CD4-positive, alpha-beta memory T cell (primary cell): Measurements from ENCODE around the gene SOCS6. TPM values are rescaled to one million over a fixed set of nuclear protein-coding genes. Genes with fewer than 3 reads are reported as not detected.

ENCODE experiments used
- CTCF ChIA-PET: fragments of 350-600 bp; sonication (Branson Sonifier 250); formaldehyde crosslinking; loops from one replicate; lab custom pipeline; 2021; ENCODE audit warnings: inconsistent platforms; ENCODE audit not compliant: partially characterized antibody; lab: Charles Lee
- POLR2A ChIA-PET: fragments of 350-600 bp; sonication (Branson Sonifier 250); formaldehyde crosslinking; loops from one replicate; lab custom pipeline; 2021; ENCODE audit not compliant: partially characterized antibody; lab: Charles Lee
- DNase-seq, 5 donors: peaks; one replicate each; pipeline versions ENCODE4 v3.0.0 to v3.0.0-alpha.2; 2020 to 2022; ENCODE audit warnings: mixed read lengths in 1 of 5
- H3K27ac ChIP-seq: one replicate; pipeline ENCODE4 v1.7.0; 2013; ENCODE audit warnings: low read depth, low read length
- H3K27me3 ChIP-seq: 2 replicates; pipeline ENCODE4 v1.7.0; 2013; ENCODE audit warnings: mild to moderate bottlenecking, low read length, moderate library complexity; ENCODE audit not compliant: insufficient read depth
- H3K36me3 ChIP-seq: 2 replicates; pipeline ENCODE4 v1.7.0; 2013; ENCODE audit warnings: mild to moderate bottlenecking, low read length, moderate library complexity; ENCODE audit not compliant: insufficient read depth
- H3K4me1 ChIP-seq: 2 replicates; pipeline ENCODE4 v1.7.0; 2013; ENCODE audit warnings: mild to moderate bottlenecking, low read length, moderate library complexity; ENCODE audit not compliant: insufficient read depth
- H3K4me3 ChIP-seq, 2 donors: one replicate each; pipeline ENCODE4 v1.7.0; 2013; ENCODE audit warnings: low read length in 2 of 2, mild to moderate bottlenecking in 1 of 2
- H3K9me3 ChIP-seq, 2 donors: one replicate each; pipeline ENCODE4 v1.7.0; 2013; ENCODE audit warnings: low read length in 2 of 2, control low read depth in 1 of 2; ENCODE audit not compliant: control insufficient read depth in 1 of 2
- H3K27ac Mint-ChIP-seq, 7 donors: one replicate each; pipeline ENCODE4 v1.8.0; 2020 to 2021; ENCODE audit warnings: mixed read lengths in 7 of 7, mild to moderate bottlenecking in 6 of 7, inconsistent platforms in 3 of 7, moderate library complexity in 3 of 7
- H3K27me3 Mint-ChIP-seq, 2 donors: one replicate each; pipeline ENCODE4 v1.8.0; 2020 to 2021; ENCODE audit warnings: mixed read lengths in 2 of 2
- H3K36me3 Mint-ChIP-seq, 2 donors: one replicate each; pipeline ENCODE4 v1.8.0; 2020 to 2021; ENCODE audit warnings: mixed read lengths in 2 of 2, inconsistent platforms in 1 of 2, mild to moderate bottlenecking in 1 of 2
- H3K4me1 Mint-ChIP-seq, 4 donors: one replicate each; pipeline ENCODE4 v1.8.0; 2020 to 2021; ENCODE audit warnings: mixed read lengths in 4 of 4, mild to moderate bottlenecking in 1 of 4
- H3K4me3 Mint-ChIP-seq, 8 donors: one replicate each; pipeline ENCODE4 v1.8.0; 2020 to 2021; ENCODE audit warnings: mixed read lengths in 8 of 8, mild to moderate bottlenecking in 7 of 8, moderate library complexity in 6 of 8, inconsistent platforms in 3 of 8
- H3K9me3 Mint-ChIP-seq, 8 donors: one replicate each; pipeline ENCODE4 v1.8.0; 2020 to 2021; ENCODE audit warnings: mixed read lengths in 8 of 8, mild to moderate bottlenecking in 5 of 8, inconsistent platforms in 3 of 8, moderate library complexity in 1 of 8
- intact Hi-C: fragments of 100-400 bp; cut with micrococcal nuclease; formaldehyde crosslinking; loops from one replicate; pipeline ENCODE4 v1.15.1; 2023
- polyA plus RNA-seq, 2 donors: library from polyadenylated mRNA; unstranded; fragments of 300-500 nt; fragmentation: Illumina TruSeq; gene quantifications; one replicate each; pipeline ENCODE4 v1.2.3, GENCODE V29; 2021
- total RNA-seq, 2 experiments: library from RNA; stranded (reverse); gene quantifications; one replicate each; pipeline ENCODE4 v1.2.3, GENCODE V29; 2021

The SOCS6 gene
- total and polyA plus RNA-seq, 4 experiments from 2014 or later: 0.31 to 2.6 (median 1.7) TPM

- Mint-ChIP-seq H3K36me3 (peaks cover 0 to 4% of the 10 kb centered on the region in 2 donors), H3K27me3 (peaks cover 8 to 15% of the 10 kb centered on the region in 2 donors), H3K4me3 (no peak overlapping the region), H3K27ac (peak overlapping the region in 1 of 7 donors; percentile 21), H3K4me1 (no peaks in the 10 kb centered on the region), H3K9me3 (peaks cover 6 to 26% (median 16%) of the 10 kb centered on the region in 8 donors)
- H3K36me3 ChIP-seq: no peaks in the 10 kb centered on the region
- POLR2A ChIA-PET: no interaction called here
- peaks cover 0 to 8% of the 10 kb centered on the region in 2 donors for H3K9me3 ChIP-seq
- CTCF ChIA-PET: no interaction called here
- no peaks in the 10 kb centered on the region for H3K4me1 ChIP-seq
- no peaks in the 10 kb centered on the region for H3K27me3 ChIP-seq
- intact Hi-C loops: no loop called here
- DNase-seq: no peak
- H3K4me3 ChIP-seq: no peak overlapping the region
- H3K27ac ChIP-seq: no peak overlapping the region
Observed at GRCh38 chr18:70276416-70277191, 12.2 kb upstream of the SOCS6 start.

DNA sequence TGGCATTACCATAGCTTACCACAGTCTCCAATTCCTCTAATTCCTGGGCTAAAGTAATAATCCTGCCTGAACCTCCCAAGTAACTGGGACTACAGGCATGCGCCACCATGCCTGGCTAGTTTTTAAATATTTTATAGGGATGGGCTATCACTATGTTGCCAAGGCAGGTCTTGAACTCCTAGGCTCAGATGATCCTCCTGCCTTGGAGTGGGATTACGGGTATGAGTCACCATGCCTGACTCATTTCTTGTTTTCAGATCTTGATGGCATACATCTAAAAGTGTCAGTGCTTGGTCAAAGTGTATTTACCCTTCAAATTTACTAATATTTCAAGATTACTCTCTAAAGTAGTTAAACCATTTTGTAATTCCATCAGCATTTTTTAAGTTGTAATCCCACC, 9.4 kb upstream of the SOCS6 start:
- peaks cover 5 to 11% of the 10 kb centered on the region in 2 donors for H3K27me3 Mint-ChIP-seq
- ChIA-PET CTCF (no interaction called here), POLR2A (no interaction called here)

GRCh38 chr18:70280007-70280925, 8.6 kb upstream of the SOCS6 start:
- intact Hi-C loops: no loop called here

More for the DNA sequence above, 9.4 kb upstream of the SOCS6 start:
- H3K36me3 ChIP-seq: no peaks in the 10 kb centered on the region
- Mint-ChIP-seq H3K4me1 (peaks cover 0 to 1% (median 0%) of the 10 kb centered on the region in 4 donors), H3K36me3 (no peaks in the 10 kb centered on the region), H3K9me3 (peaks cover 0 to 14% (median 2%) of the 10 kb centered on the region in 8 donors), H3K4me3 (no peak overlapping the region), H3K27ac (no peak overlapping the region)
- no peaks in the 10 kb centered on the region for H3K27me3 ChIP-seq
- no peaks in the 10 kb centered on the region for H3K9me3 ChIP-seq
- intact Hi-C loops: no loop called here
- no peak overlapping the region for H3K27ac ChIP-seq
- no peaks in the 10 kb centered on the region for H3K4me1 ChIP-seq
- no peak for DNase-seq
- no peak overlapping the region for H3K4me3 ChIP-seq

GRCh38 chr18:70284976-70285620, 3.7 kb upstream of the SOCS6 start:
- Mint-ChIP-seq H3K9me3 (peaks cover 0 to 14% (median under 1%) of the 10 kb centered on the region in 8 donors), H3K4me3 (no peak overlapping the region), H3K27me3 (peaks cover 7 to 15% of the 10 kb centered on the region in 2 donors), H3K27ac (no peak overlapping the region), H3K36me3 (no peaks in the 10 kb centered on the region), H3K4me1 (peaks cover 5 to 9% (median 7%) of the 10 kb centered on the region in 4 donors)
- no peak for DNase-seq
- ChIA-PET CTCF (no interaction called here), POLR2A (no interaction called here)
- Histone ChIP-seq H3K36me3 (no peaks in the 10 kb centered on the region), H3K4me3 (no peak overlapping the region), H3K9me3 (no peaks in the 10 kb centered on the region), H3K27ac (no peak overlapping the region), H3K27me3 (no peaks in the 10 kb centered on the region), H3K4me1 (peaks cover 5% of the 10 kb centered on the region)
- intact Hi-C loops: no loop called here

More at GRCh38 chr18:70280007-70280925, 8.6 kb upstream of the SOCS6 start:
- Histone ChIP-seq H3K36me3 (no peaks in the 10 kb centered on the region), H3K9me3 (no peaks in the 10 kb centered on the region), H3K27me3 (no peaks in the 10 kb centered on the region), H3K4me1 (no peaks in the 10 kb centered on the region), H3K27ac (no peak overlapping the region), H3K4me3 (no peak overlapping the region)
- DNase-seq: no peak
- peaks cover 0 to 14% (median 2%) of the 10 kb centered on the region in 8 donors for H3K9me3 Mint-ChIP-seq
- peaks cover 0 to 2% (median 0%) of the 10 kb centered on the region in 4 donors for H3K4me1 Mint-ChIP-seq
- no peak overlapping the region for H3K27ac Mint-ChIP-seq
- H3K4me3 Mint-ChIP-seq: no peak overlapping the region
- no peaks in the 10 kb centered on the region for H3K36me3 Mint-ChIP-seq
- ChIA-PET CTCF (no interaction called here), POLR2A (no interaction called here)
- peaks cover 2 to 9% of the 10 kb centered on the region in 2 donors for H3K27me3 Mint-ChIP-seq

GRCh38 chr18:70287731-70288130, 1.1 kb upstream of the SOCS6 start:
- no peaks in the 10 kb centered on the region for H3K9me3 ChIP-seq
- Mint-ChIP-seq H3K4me3 (peak overlapping the region in 7 of 8 donors; percentile 58 to 77 (median 64)), H3K36me3 (no peaks in the 10 kb centered on the region), H3K9me3 (peaks cover 0 to 3% (median 0%) of the 10 kb centered on the region in 8 donors), H3K4me1 (peaks cover 7 to 21% (median 13%) of the 10 kb centered on the region in 4 donors), H3K27me3 (peaks cover 24% of the 10 kb centered on the region in 2 donors), H3K27ac (no peak overlapping the region)
- peaks cover 9% of the 10 kb centered on the region for H3K4me1 ChIP-seq
- H3K36me3 ChIP-seq: no peaks in the 10 kb centered on the region
- CTCF ChIA-PET: no interaction called here
- no peaks in the 10 kb centered on the region for H3K27me3 ChIP-seq
- POLR2A ChIA-PET: no interaction called here
- DNase-seq: no peak
- no peak overlapping the region for H3K4me3 ChIP-seq
- intact Hi-C loops: no loop called here
- H3K27ac ChIP-seq: no peak overlapping the region

GRCh38 chr18:70288171-70288850, 534 bp upstream of the SOCS6 start:
- H3K36me3 ChIP-seq: no peaks in the 10 kb centered on the region
- H3K27me3 ChIP-seq: no peaks in the 10 kb centered on the region
- POLR2A ChIA-PET: interaction anchor here (1.0 kb wide), 1 partner anchor 82 kb away, joined by 3 read pairs; no protein-coding TSS in a partner anchor
- peaks cover 7 to 27% (median 13%) of the 10 kb centered on the region in 4 donors for H3K4me1 Mint-ChIP-seq
- no peak overlapping the region for H3K27ac Mint-ChIP-seq
- H3K4me3 Mint-ChIP-seq: peak overlapping the region; percentile 54 to 77 (median 62)
- intact Hi-C loops: no loop called here
- no peaks in the 10 kb centered on the region for H3K36me3 Mint-ChIP-seq
- H3K4me1 ChIP-seq: peaks cover 9% of the 10 kb centered on the region
- H3K27ac ChIP-seq: no peak overlapping the region
- H3K9me3 Mint-ChIP-seq: peaks cover 0 to 3% (median 0%) of the 10 kb centered on the region in 8 donors
- peaks cover 24 to 30% of the 10 kb centered on the region in 2 donors for H3K27me3 Mint-ChIP-seq
- H3K9me3 ChIP-seq: no peaks in the 10 kb centered on the region
- DNase-seq: no peak
- CTCF ChIA-PET: no interaction called here
- H3K4me3 ChIP-seq: no peak overlapping the region
